A549 (cell line): ENCODE data around the gene USP22. TPM values are rescaled to one million over a fixed set of nuclear protein-coding genes. Genes with fewer than 3 reads are reported as not detected.

Experiments
- ATAC-seq, 2 experiments: fragments of 200-7000 bp in 1 of 2; fragments of >200 bp in 1 of 2; cut with Nextera tagmentation in 1 of 2; cut with Tn5 transposase in 1 of 2; 3 replicates each; pipeline versions ENCODE4 v1.8.0 to v1.9.1; 2018 to 2020; ENCODE audit warnings: mild to moderate bottlenecking in 1 of 2, moderate library complexity in 1 of 2
- CTCF ChIA-PET: fragments of 300-600 bp; sonication (Branson Sonifier 250); formaldehyde crosslinking; extraction: SDS; loops from one replicate; lab custom pipeline; 2021; ENCODE audit warnings: antibody characterized with exemption, inconsistent platforms; lab: Yijun Ruan, JAX
- POLR2A ChIA-PET: fragments of 350-600 bp; formaldehyde crosslinking; extraction: SDS; loops from one replicate; lab custom pipeline; 2021; ENCODE audit warnings: antibody characterized with exemption, inconsistent platforms; lab: Yijun Ruan, JAX
- DNase-seq, 2 experiments: peaks; one replicate each; pipeline versions ENCODE4 v3.0.0 to v3.0.0-alpha.2; 2011 to 2016; ENCODE audit warnings: low read depth in 1 of 2, low spot score in 1 of 2
- FAIRE-seq: peaks from 2 replicates; lab custom pipeline; 2011; peaks lifted over from hg19 to GRCh38; lab: Jason Lieb, UNC
- H3K27ac ChIP-seq, 2 experiments: fragments of >200 bp; sonication (Bioruptor Twin); formaldehyde crosslinking; 3 replicates each; pipeline ENCODE4 v1.5.1; 2016 to 2017
- H3K4me1 ChIP-seq: fragments of >200 bp; sonication (Bioruptor Twin); formaldehyde crosslinking; 3 replicates; pipeline ENCODE4 v1.6.1; 2016
- H3K4me2 ChIP-seq: fragments of >200 bp; sonication (Bioruptor Twin); formaldehyde crosslinking; 3 replicates; pipeline ENCODE4 v1.6.1; 2016
- H3K4me3 ChIP-seq: fragments of >200 bp; sonication (Bioruptor Twin); formaldehyde crosslinking; 3 replicates; pipeline ENCODE4 v1.5.1; 2016
- H3K9me3 ChIP-seq: fragments of >200 bp; sonication (Bioruptor Twin); formaldehyde crosslinking; 3 replicates; pipeline ENCODE4 v1.6.1; 2016
- ESRRA ChIP-seq: fragments of 150-350 bp; IDR thresholded peaks from 2 replicates; pipeline ENCODE4 v1.6.1; 2014; ENCODE audit warnings: mild to moderate bottlenecking, low read length, borderline replicate concordance
- FOSB ChIP-seq: fragments of 250-450 bp; sonication (Bioruptor Pico); IDR thresholded peaks from 2 replicates; pipeline ENCODE4 v1.5.0; 2020; ENCODE audit warnings: mild to moderate bottlenecking, moderate library complexity
- FOSL2 ChIP-seq, 2 experiments: fragments of 450-650 bp in 1 of 2; fragments of >200 bp in 1 of 2; sonication (Bioruptor Twin) in 1 of 2; formaldehyde crosslinking; IDR thresholded peaks; 2 replicates each; pipeline versions ENCODE4 v1.5.0 to v1.6.1; 2016 to 2020; ENCODE audit warnings: mild to moderate bottlenecking in 1 of 2, moderate library complexity in 1 of 2
- HDAC2 ChIP-seq: fragments of 200-600 bp; sonication (generic); IDR thresholded peaks from 2 replicates; pipeline ENCODE4 v1.6.1; 2016
- KDM1A ChIP-seq: fragments of 200-600 bp; sonication (generic); IDR thresholded peaks from 2 replicates; pipeline ENCODE4 v1.6.1; 2016; ENCODE audit warnings: low read depth, mild to moderate bottlenecking
- KDM5A ChIP-seq: fragments of 200-600 bp; sonication (generic); IDR thresholded peaks from 2 replicates; pipeline ENCODE4 v1.6.1; 2016; ENCODE audit warnings: antibody characterized with exemption, mild to moderate bottlenecking
- NFE2L2 ChIP-seq: fragments of 150-350 bp; conservative IDR thresholded peaks from 2 replicates; pipeline ENCODE4 v1.6.1; 2014; ENCODE audit warnings: low read length
- NR3C1 ChIP-seq: fragments of >200 bp; sonication (Bioruptor Twin); formaldehyde crosslinking; IDR thresholded peaks from 3 replicates; pipeline ENCODE4 v1.6.1; 2017
- RAD21 ChIP-seq, 2 experiments: fragments of >200 bp in 1 of 2; sonication (Bioruptor Twin) in 1 of 2; formaldehyde crosslinking in 1 of 2; IDR thresholded peaks in 1 of 2; conservative IDR thresholded peaks in 1 of 2; 2 replicates in 1 of 2; 3 replicates in 1 of 2; pipeline ENCODE4 v1.6.1; 2012 to 2018; ENCODE audit warnings: inconsistent platforms in 1 of 2
- RARB ChIP-seq: fragments of 250-450 bp; sonication (Bioruptor Pico); IDR thresholded peaks from 2 replicates; pipeline ENCODE4 v1.8.0; 2021; ENCODE audit warnings: mild to moderate bottlenecking, moderate library complexity
- RNF2 ChIP-seq: fragments of 200-600 bp; sonication (generic); IDR thresholded peaks from 2 replicates; pipeline ENCODE4 v1.6.1; 2016; ENCODE audit warnings: low read depth, mild to moderate bottlenecking, antibody characterized with exemption, moderate library complexity, borderline replicate concordance
- SREBF2 ChIP-seq: fragments of 450-650 bp; IDR thresholded peaks from 2 replicates; pipeline ENCODE4 v1.6.1; 2014; ENCODE audit warnings: mild to moderate bottlenecking, moderate library complexity
- WGBS: methylation state at CpG from one replicate; pipeline ENCODE4 v1.1.6; 2017; ENCODE audit errors: missing lambda C conversion rate; 5-methylcytosine and 5-hydroxymethylcytosine counted together
- polyA plus RNA-seq, 4 experiments: library from polyadenylated mRNA; depleted of rRNA in 3 of 4; stranded (reverse); fragments of >200 nt; fragmentation: RNase III in 1 of 4; extraction: RNeasy Plus Mini Kit Qiagen cat#74134 plus additional on column Dnase treatment in 1 of 4; gene quantifications; 2 replicates in 3 of 4; 3 replicates in 1 of 4; pipeline ENCODE4 v1.2.3, GENCODE V29; 2011 to 2017
- TF ChIP-seq, protein P1 (sequence below): fragments of 150-350 bp; IDR thresholded peaks from 2 replicates; pipeline ENCODE4 v1.6.1; 2014; ENCODE audit warnings: low read depth, mild to moderate bottlenecking, low read length
- TF ChIP-seq, protein P2 (sequence below): fragments of 200-600 bp; sonication (generic); IDR thresholded peaks from 2 replicates; pipeline ENCODE4 v1.6.1; 2016; ENCODE audit warnings: antibody characterized with exemption, mild to moderate bottlenecking, moderate library complexity
- TF ChIP-seq, protein P3 (sequence below): IDR thresholded peaks from 2 replicates; pipeline ENCODE4 v1.6.1; 2012; ENCODE audit warnings: low read depth, borderline replicate concordance
- TF ChIP-seq, protein P4 (sequence below): IDR thresholded peaks from 2 replicates; pipeline ENCODE4 v1.6.1; 2012

USP22 gene
- polyA plus RNA-seq, 2 of the 4 experiments (the other 2 are of a cell fraction) = 130 to 293 TPM

DNA sequence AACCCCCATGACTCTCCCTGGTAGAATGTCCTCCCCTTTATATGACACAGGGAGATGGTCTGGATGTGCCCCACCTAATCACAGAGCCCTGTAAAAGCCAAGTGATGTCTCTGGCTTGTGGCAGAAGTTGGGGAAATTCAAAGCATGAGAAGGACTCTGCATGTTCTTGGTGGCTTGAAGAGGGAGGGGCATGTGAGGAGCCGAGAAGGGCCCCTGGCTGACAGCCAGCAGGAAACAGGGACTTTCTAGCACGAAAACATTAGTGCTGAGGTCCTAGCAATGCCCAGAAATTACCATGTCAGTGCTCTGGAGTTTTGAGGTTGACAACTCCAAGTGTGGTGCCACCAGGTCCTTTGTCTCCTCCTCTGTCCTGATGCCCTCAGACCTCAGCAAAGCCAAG is 75.9 kb downstream of the USP22 start:
- no peak for FAIRE-seq
- CTCF ChIA-PET = interaction anchor here (1.1 to 2.5 kb wide), 3 partner anchors 14 to 27 kb away, joined by 4 to 10 read pairs (median 6); no protein-coding TSS in a partner anchor

DNA sequence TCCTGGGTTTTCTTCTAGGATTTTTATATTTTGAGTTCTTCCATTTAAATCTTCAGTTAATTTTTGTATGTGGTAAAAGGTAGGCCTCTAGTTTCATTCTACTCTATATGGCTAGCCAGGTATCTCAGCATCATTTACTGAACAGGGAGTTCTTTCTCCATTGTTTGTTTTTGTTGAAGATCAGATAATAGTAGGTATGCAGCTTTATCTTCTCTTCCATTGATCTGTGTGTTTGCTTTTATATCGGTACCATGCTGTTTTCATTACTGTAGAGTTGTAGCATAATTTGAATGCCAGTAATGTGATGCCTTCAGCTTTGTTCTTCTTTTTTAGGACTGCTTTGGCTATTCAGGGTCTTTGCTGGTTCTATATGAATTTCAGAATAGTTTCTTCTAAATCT is 77.3 kb downstream of the USP22 start:
- no peaks in the 10 kb centered on the region for H3K4me1 ChIP-seq
- POLR2A ChIA-PET = no interaction called here
- H3K4me2 ChIP-seq = no peak overlapping the region
- FAIRE-seq (no peak), ATAC-seq (no peak), DNase-seq (no peak)
- WGBS = 68% methylated on average over 1 of the region's 1 CpG
- no peaks in the 10 kb centered on the region for H3K9me3 ChIP-seq
- H3K27ac ChIP-seq = no peak overlapping the region
- no peak overlapping the region for H3K4me3 ChIP-seq
- CTCF ChIA-PET = interaction anchor here (1.8 to 2.5 kb wide), 2 partner anchors 11 to 28 kb away, joined by 3 to 6 read pairs; no protein-coding TSS in a partner anchor
- TF ChIP-seq, protein P1, sequence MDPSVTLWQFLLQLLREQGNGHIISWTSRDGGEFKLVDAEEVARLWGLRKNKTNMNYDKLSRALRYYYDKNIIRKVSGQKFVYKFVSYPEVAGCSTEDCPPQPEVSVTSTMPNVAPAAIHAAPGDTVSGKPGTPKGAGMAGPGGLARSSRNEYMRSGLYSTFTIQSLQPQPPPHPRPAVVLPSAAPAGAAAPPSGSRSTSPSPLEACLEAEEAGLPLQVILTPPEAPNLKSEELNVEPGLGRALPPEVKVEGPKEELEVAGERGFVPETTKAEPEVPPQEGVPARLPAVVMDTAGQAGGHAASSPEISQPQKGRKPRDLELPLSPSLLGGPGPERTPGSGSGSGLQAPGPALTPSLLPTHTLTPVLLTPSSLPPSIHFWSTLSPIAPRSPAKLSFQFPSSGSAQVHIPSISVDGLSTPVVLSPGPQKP = no peak
- TF ChIP-seq, protein P2, sequence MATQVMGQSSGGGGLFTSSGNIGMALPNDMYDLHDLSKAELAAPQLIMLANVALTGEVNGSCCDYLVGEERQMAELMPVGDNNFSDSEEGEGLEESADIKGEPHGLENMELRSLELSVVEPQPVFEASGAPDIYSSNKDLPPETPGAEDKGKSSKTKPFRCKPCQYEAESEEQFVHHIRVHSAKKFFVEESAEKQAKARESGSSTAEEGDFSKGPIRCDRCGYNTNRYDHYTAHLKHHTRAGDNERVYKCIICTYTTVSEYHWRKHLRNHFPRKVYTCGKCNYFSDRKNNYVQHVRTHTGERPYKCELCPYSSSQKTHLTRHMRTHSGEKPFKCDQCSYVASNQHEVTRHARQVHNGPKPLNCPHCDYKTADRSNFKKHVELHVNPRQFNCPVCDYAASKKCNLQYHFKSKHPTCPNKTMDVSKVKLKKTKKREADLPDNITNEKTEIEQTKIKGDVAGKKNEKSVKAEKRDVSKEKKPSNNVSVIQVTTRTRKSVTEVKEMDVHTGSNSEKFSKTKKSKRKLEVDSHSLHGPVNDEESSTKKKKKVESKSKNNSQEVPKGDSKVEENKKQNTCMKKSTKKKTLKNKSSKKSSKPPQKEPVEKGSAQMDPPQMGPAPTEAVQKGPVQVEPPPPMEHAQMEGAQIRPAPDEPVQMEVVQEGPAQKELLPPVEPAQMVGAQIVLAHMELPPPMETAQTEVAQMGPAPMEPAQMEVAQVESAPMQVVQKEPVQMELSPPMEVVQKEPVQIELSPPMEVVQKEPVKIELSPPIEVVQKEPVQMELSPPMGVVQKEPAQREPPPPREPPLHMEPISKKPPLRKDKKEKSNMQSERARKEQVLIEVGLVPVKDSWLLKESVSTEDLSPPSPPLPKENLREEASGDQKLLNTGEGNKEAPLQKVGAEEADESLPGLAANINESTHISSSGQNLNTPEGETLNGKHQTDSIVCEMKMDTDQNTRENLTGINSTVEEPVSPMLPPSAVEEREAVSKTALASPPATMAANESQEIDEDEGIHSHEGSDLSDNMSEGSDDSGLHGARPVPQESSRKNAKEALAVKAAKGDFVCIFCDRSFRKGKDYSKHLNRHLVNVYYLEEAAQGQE = no peak
- TF ChIP-seq RARB (no peak), NFE2L2 (no peak), NR3C1 (no peak), HDAC2 (no peak)

More for the DNA sequence above, 75.9 kb downstream of the USP22 start:
- Histone ChIP-seq H3K4me1 (no peaks in the 10 kb centered on the region), H3K27ac (no peak overlapping the region), H3K4me2 (no peak overlapping the region), H3K4me3 (no peak overlapping the region), H3K9me3 (no peaks in the 10 kb centered on the region)
- no peak for TF ChIP-seq KDM1A
- TF ChIP-seq, protein P3, sequence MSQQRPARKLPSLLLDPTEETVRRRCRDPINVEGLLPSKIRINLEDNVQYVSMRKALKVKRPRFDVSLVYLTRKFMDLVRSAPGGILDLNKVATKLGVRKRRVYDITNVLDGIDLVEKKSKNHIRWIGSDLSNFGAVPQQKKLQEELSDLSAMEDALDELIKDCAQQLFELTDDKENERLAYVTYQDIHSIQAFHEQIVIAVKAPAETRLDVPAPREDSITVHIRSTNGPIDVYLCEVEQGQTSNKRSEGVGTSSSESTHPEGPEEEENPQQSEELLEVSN = no peak
- no peak for TF ChIP-seq NFE2L2
- TF ChIP-seq FOSL2 (IDR thresholded peaks at IDR 0.05) = no peak
- TF ChIP-seq FOSL2 (CRISPR knock-in tag; IDR thresholded peaks at IDR 0.05) = no peak
- no peak for TF ChIP-seq KDM5A
- TF ChIP-seq RNF2 = no peak
- TF ChIP-seq RAD21 (conservative IDR thresholded peaks at IDR 0.05 in 1 of 2, IDR thresholded peaks at IDR 0.05 in 1 of 2) = no peak
- no peak for TF ChIP-seq FOSB (CRISPR knock-in tag)
- TF ChIP-seq ESRRA = no peak
- TF ChIP-seq, protein P1 = no peak
- no peak for TF ChIP-seq SREBF2
- TF ChIP-seq, protein P4, sequence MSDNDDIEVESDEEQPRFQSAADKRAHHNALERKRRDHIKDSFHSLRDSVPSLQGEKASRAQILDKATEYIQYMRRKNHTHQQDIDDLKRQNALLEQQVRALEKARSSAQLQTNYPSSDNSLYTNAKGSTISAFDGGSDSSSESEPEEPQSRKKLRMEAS = no peak
- POLR2A ChIA-PET = no interaction called here
- ATAC-seq (no peak), DNase-seq (no peak)
- 0% methylated on average over 2 of the region's 2 CpGs for WGBS
